Erythroblast (primary cell): ENCODE measurements around the gene PPM1E.
"Not testable (repeated sequence)": the region's sequence is repeated elsewhere in the genome, so short reads cannot be mapped to it uniquely, and the experiment has no call there.

Experiments
- GATA1 ChIP-seq: IDR thresholded peaks from 2 replicates; pipeline ENCODE4 v1.6.1; 2011; ENCODE audit warnings: low read depth, mild to moderate bottlenecking, control low read depth, low read length, moderate library complexity
- POLR2A ChIP-seq: IDR thresholded peaks from 2 replicates; pipeline ENCODE4 v1.6.1; 2011; ENCODE audit warnings: mild to moderate bottlenecking, low read length

DNA sequence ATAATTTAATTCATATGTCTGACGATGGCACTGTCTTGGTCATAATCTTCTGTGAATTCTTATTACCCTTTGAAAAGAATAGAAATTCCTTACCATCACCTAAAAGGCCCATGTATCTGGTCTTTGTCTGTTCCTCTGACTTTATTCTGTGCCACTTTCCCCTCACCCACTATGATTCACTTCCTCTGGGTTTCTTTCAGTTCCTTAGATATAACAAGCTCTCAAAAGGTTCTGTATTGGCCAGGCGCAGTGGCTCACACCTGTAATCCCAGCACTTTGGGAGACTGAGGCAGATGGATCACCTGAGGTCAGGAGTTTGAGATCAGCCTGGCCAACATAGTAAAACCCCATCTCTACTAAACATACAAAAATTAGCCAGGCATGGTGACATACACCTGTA lies 198.7 kb downstream of the PPM1E start:
- not testable (repeated sequence) for TF ChIP-seq POLR2A, GATA1
